HL-60 (cell line): ENCODE data around the gene ABCA1.

Source experiments
- DNase-seq, 2 experiments: peaks; one replicate each; pipeline ENCODE4 v3.0.0-alpha.2; 2010 to 2020; ENCODE audit warnings: low read depth in 1 of 2, low spot score in 1 of 2
- H3K27ac ChIP-seq: fragments of 250-450 bp; sonication (Bioruptor Pico); replicated peaks from 2 replicates; pipeline ENCODE4 v1.5.1; 2020; ENCODE audit warnings: mild to moderate bottlenecking, moderate library complexity
- H3K27me3 ChIP-seq: fragments of 250-450 bp; sonication (Bioruptor Pico); 2 replicates; pipeline ENCODE4 v1.5.1; 2021; ENCODE audit warnings: mild to moderate bottlenecking, moderate library complexity; ENCODE audit not compliant: insufficient read depth, poor library complexity, severe bottlenecking
- H3K4me3 ChIP-seq: replicated peaks from 2 replicates; pipeline ENCODE4 v1.5.1; 2011; ENCODE audit warnings: mild to moderate bottlenecking, control low read depth, low read length; ENCODE audit not compliant: insufficient read depth
- GABPA ChIP-seq: IDR thresholded peaks from 2 replicates; pipeline ENCODE4 v1.6.1; 2012; ENCODE audit warnings: low read depth
- POLR2AphosphoS5 ChIP-seq: IDR thresholded peaks from 2 replicates; pipeline ENCODE4 v1.6.1; 2012; ENCODE audit warnings: low read depth
- SPI1 ChIP-seq: IDR thresholded peaks from 2 replicates; pipeline ENCODE4 v1.6.1; 2012; ENCODE audit warnings: low read depth, mild to moderate bottlenecking, borderline replicate concordance
- TF ChIP-seq, protein P1 (sequence below): IDR thresholded peaks from one replicate; pipeline ENCODE4 v1.5.1; 2011; ENCODE audit warnings: low read length, control low read depth, inconsistent platforms; ENCODE audit not compliant: insufficient read depth
- TF ChIP-seq, protein P2 (sequence below): IDR thresholded peaks from 2 replicates; pipeline ENCODE4 v1.6.1; 2012; ENCODE audit warnings: low read depth; ENCODE audit not compliant: insufficient replicate concordance

The ABCA1 gene

DNA sequence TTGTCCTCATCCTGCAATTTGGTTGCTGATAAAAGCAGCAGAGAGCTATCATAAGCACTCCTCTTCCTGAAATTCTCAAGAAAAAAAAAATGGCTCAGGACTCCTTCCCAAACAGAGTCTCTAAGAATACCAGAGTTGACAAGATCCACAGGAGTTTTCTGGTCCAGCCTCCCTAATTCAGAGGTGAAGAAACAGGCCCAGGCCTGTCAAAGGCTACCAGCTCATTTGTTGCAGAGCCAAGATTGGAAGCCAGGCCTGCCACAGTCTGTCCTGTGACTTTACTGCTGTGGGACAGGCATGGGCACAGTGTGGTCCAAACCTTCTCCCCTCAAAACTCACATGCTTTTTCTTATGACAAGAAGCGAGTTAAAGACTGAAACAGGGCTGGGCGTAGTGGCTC lies 122.5 kb downstream of the ABCA1 start:
- DNase-seq: no peak
- no peaks in the 10 kb centered on the region for H3K27me3 ChIP-seq
- no peak overlapping the region for H3K4me3 ChIP-seq
- TF ChIP-seq GABPA (no peak), POLR2AphosphoS5 (no peak), SPI1 (no peak)
- TF ChIP-seq, protein P1, sequence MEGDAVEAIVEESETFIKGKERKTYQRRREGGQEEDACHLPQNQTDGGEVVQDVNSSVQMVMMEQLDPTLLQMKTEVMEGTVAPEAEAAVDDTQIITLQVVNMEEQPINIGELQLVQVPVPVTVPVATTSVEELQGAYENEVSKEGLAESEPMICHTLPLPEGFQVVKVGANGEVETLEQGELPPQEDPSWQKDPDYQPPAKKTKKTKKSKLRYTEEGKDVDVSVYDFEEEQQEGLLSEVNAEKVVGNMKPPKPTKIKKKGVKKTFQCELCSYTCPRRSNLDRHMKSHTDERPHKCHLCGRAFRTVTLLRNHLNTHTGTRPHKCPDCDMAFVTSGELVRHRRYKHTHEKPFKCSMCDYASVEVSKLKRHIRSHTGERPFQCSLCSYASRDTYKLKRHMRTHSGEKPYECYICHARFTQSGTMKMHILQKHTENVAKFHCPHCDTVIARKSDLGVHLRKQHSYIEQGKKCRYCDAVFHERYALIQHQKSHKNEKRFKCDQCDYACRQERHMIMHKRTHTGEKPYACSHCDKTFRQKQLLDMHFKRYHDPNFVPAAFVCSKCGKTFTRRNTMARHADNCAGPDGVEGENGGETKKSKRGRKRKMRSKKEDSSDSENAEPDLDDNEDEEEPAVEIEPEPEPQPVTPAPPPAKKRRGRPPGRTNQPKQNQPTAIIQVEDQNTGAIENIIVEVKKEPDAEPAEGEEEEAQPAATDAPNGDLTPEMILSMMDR: no peak
- TF ChIP-seq, protein P2, sequence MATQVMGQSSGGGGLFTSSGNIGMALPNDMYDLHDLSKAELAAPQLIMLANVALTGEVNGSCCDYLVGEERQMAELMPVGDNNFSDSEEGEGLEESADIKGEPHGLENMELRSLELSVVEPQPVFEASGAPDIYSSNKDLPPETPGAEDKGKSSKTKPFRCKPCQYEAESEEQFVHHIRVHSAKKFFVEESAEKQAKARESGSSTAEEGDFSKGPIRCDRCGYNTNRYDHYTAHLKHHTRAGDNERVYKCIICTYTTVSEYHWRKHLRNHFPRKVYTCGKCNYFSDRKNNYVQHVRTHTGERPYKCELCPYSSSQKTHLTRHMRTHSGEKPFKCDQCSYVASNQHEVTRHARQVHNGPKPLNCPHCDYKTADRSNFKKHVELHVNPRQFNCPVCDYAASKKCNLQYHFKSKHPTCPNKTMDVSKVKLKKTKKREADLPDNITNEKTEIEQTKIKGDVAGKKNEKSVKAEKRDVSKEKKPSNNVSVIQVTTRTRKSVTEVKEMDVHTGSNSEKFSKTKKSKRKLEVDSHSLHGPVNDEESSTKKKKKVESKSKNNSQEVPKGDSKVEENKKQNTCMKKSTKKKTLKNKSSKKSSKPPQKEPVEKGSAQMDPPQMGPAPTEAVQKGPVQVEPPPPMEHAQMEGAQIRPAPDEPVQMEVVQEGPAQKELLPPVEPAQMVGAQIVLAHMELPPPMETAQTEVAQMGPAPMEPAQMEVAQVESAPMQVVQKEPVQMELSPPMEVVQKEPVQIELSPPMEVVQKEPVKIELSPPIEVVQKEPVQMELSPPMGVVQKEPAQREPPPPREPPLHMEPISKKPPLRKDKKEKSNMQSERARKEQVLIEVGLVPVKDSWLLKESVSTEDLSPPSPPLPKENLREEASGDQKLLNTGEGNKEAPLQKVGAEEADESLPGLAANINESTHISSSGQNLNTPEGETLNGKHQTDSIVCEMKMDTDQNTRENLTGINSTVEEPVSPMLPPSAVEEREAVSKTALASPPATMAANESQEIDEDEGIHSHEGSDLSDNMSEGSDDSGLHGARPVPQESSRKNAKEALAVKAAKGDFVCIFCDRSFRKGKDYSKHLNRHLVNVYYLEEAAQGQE: no peak
- H3K27ac ChIP-seq: no peak overlapping the region

DNA sequence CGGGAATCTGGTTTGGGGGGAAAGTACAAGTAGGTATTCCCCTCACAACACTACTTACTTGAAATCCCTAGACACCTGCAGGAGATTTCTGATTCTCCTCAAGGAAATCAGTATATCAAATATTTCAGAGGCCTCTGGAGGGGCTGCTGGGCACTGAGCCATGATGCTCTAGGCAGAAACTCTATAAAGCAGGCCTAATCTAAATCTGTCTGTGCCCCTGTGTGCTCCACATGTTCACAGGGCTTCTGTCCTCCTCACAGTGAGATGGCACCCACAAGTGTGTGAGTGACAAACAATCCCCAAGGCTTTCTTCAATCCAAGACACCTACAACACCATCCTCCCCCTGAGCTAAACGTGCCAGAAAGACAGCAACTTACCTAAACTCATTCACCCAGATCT lies 125.0 kb downstream of the ABCA1 start:
- H3K4me3 ChIP-seq: no peak overlapping the region
- DNase-seq: no peak
- no peaks in the 10 kb centered on the region for H3K27me3 ChIP-seq
- no peak overlapping the region for H3K27ac ChIP-seq
- TF ChIP-seq POLR2AphosphoS5: no peak
- TF ChIP-seq, protein P2: no peak
- TF ChIP-seq, protein P1: no peak
- TF ChIP-seq GABPA: no peak
- TF ChIP-seq SPI1: no peak

DNA sequence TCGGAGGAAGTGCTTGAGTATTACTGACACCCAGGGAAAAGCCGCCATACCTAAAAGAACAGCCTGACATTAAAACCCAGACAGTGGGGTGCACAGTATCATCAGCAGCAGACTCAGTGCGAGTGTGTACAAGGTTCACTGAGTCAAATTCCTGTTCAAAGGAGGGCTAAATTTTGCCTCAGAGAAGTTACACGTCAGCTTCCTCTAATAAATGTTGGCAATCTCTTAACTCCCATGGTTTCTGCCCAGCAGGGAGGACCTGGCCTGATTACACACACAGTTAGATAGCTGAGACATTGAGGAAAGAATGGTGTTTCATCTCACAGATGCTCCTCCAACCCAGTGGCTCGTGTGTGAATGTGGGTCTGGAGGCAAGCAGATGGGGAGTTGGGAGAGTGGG lies 125.8 kb downstream of the ABCA1 start:
- Histone ChIP-seq H3K27me3 (no peaks in the 10 kb centered on the region), H3K4me3 (no peak overlapping the region), H3K27ac (no peak overlapping the region)
- TF ChIP-seq SPI1 (no peak), GABPA (no peak), POLR2AphosphoS5 (no peak)
- TF ChIP-seq, protein P2: no peak
- TF ChIP-seq, protein P1: no peak
- no peak for DNase-seq
